AG04450 (cell line): ENCODE results near the gene RAB31. TPM values are rescaled to one million over a fixed set of nuclear protein-coding genes. Genes with fewer than 3 reads are reported as not detected.

Source experiments
- CTCF ChIA-PET: fragments of 300-600, 350-600 bp; formaldehyde crosslinking; extraction: SDS; loops from one replicate; lab custom pipeline; 2022; ENCODE audit warnings: antibody characterized with exemption, inconsistent platforms; lab: Charles Lee
- POLR2A ChIA-PET: fragments of 350-600 bp; formaldehyde crosslinking; extraction: SDS; loops from one replicate; lab custom pipeline; 2021; ENCODE audit warnings: antibody characterized with exemption, inconsistent platforms; lab: Yijun Ruan, JAX
- DNase-seq: peaks from one replicate; pipeline ENCODE4 v3.0.0-alpha.2; 2011; ENCODE audit warnings: low read depth, low spot score
- H3K27ac ChIP-seq: one replicate; pipeline ENCODE4 v1.5.1; 2012; ENCODE audit warnings: low read depth, low read length, control low read depth
- H3K27me3 ChIP-seq: one replicate; pipeline ENCODE4 v1.6.0; 2012; ENCODE audit warnings: low read length; ENCODE audit not compliant: control insufficient read depth, insufficient read depth
- H3K4me3 ChIP-seq: 2 replicates; pipeline ENCODE4 v1.5.1; 2011; ENCODE audit warnings: mild to moderate bottlenecking, low read depth, low read length, control low read depth
- H3K9me3 ChIP-seq: 2 replicates; pipeline ENCODE4 v1.5.1; 2012; ENCODE audit warnings: low read length; ENCODE audit not compliant: control insufficient read depth, insufficient read depth
- polyA plus RNA-seq: library from polyadenylated mRNA; depleted of rRNA; stranded (reverse); fragments of >200 nt; gene quantifications from 2 replicates; pipeline ENCODE4 v1.2.3, GENCODE V29; 2011
- TF ChIP-seq, protein P1 (sequence below): IDR thresholded peaks from 2 replicates; pipeline ENCODE4 v1.5.1; 2011; ENCODE audit warnings: low read depth, low read length, control low read depth, inconsistent platforms

RAB31 gene
- polyA plus RNA-seq, 1 experiment, result 43.7 TPM

DNA sequence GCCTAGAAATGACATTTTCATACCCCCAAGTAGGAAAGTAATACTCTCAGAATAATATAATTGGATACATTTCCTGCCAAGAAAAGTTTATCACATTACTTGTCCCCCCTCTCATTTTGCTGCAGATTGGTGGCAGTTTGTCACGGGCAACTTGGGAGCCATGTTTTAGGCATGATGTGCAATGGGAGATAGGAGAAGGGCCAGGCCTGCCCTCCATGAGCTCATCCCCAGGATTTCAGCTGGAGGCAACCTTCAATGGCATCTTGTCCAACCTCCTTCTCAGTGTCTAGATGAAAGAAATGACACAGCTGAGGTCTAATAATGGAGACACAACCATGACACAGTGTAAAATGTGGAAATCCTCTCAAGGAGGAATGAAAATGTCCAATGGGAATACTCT is 11.4 kb upstream of the RAB31 start:
- no peaks in the 10 kb centered on the region for H3K9me3 ChIP-seq
- DNase-seq, result no peak
- H3K4me3 ChIP-seq, result no peak overlapping the region
- POLR2A ChIA-PET, result no interaction called here
- H3K27ac ChIP-seq, result no peak overlapping the region
- no peaks in the 10 kb centered on the region for H3K27me3 ChIP-seq
- CTCF ChIA-PET, result no interaction called here
- TF ChIP-seq, protein P1, sequence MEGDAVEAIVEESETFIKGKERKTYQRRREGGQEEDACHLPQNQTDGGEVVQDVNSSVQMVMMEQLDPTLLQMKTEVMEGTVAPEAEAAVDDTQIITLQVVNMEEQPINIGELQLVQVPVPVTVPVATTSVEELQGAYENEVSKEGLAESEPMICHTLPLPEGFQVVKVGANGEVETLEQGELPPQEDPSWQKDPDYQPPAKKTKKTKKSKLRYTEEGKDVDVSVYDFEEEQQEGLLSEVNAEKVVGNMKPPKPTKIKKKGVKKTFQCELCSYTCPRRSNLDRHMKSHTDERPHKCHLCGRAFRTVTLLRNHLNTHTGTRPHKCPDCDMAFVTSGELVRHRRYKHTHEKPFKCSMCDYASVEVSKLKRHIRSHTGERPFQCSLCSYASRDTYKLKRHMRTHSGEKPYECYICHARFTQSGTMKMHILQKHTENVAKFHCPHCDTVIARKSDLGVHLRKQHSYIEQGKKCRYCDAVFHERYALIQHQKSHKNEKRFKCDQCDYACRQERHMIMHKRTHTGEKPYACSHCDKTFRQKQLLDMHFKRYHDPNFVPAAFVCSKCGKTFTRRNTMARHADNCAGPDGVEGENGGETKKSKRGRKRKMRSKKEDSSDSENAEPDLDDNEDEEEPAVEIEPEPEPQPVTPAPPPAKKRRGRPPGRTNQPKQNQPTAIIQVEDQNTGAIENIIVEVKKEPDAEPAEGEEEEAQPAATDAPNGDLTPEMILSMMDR, result no peak

GRCh38 chr18:9697121-9697520 is 11.0 kb upstream of the RAB31 start:
- no peaks in the 10 kb centered on the region for H3K9me3 ChIP-seq
- H3K27ac ChIP-seq, result no peak overlapping the region
- DNase-seq, result no peak
- ChIA-PET CTCF (no interaction called here), POLR2A (no interaction called here)
- TF ChIP-seq, protein P1, result no peak
- no peak overlapping the region for H3K4me3 ChIP-seq
- H3K27me3 ChIP-seq, result no peaks in the 10 kb centered on the region

- no peaks in the 10 kb centered on the region for H3K27me3 ChIP-seq
- no peak overlapping the region for H3K4me3 ChIP-seq
- POLR2A ChIA-PET, result no interaction called here
- H3K27ac ChIP-seq, result no peak overlapping the region
- CTCF ChIA-PET, result interaction anchor here (1.2 kb wide), 1 partner anchor 123 kb away, joined by 3 read pairs; no protein-coding TSS in a partner anchor
- TF ChIP-seq, protein P1, result no peak
- no peak for DNase-seq
- H3K9me3 ChIP-seq, result no peaks in the 10 kb centered on the region
Observed at GRCh38 chr18:9698497-9698896, 9.6 kb upstream of the RAB31 start.

DNA sequence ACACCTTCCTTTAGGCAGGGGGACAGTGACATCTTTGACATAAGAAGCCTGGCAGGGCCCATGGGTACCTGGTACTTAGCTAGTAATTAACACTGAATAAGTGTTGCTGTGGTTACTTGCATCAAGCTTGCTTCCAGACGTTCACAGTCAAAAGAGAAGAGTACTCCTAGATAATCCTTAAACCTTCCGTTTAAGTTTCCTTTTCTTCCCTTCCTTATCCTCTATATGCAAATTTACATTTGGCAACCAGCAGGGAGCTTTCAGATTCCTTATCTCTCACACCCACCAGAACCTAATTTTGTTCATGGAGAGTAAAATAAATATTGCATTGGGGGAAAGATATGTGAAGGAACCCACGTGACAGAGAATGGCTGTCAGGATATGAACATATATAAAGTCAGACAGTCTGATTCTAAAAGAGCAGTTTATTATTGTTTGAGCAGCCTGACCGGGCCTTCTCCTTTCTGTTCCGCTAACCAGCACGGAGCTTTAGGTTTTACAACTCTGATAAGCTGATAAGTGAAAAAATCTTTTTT is 7.8 kb upstream of the RAB31 start:
- ChIA-PET POLR2A (interaction anchor here (0.7 to 1.0 kb wide), 3 partner anchors 132 to 723 kb away, joined by 3 to 6 read pairs (median 3); no protein-coding TSS in a partner anchor), CTCF (interaction anchor here (0.6 to 0.9 kb wide), 5 partner anchors 8 to 131 kb away, joined by 3 to 5 read pairs (median 4); no protein-coding TSS in a partner anchor)
- no peaks in the 10 kb centered on the region for H3K9me3 ChIP-seq
- TF ChIP-seq, protein P1, result no peak
- H3K27ac ChIP-seq, result no peak overlapping the region
- H3K27me3 ChIP-seq, result no peaks in the 10 kb centered on the region
- no peak for DNase-seq
- H3K4me3 ChIP-seq, result no peak overlapping the region

DNA sequence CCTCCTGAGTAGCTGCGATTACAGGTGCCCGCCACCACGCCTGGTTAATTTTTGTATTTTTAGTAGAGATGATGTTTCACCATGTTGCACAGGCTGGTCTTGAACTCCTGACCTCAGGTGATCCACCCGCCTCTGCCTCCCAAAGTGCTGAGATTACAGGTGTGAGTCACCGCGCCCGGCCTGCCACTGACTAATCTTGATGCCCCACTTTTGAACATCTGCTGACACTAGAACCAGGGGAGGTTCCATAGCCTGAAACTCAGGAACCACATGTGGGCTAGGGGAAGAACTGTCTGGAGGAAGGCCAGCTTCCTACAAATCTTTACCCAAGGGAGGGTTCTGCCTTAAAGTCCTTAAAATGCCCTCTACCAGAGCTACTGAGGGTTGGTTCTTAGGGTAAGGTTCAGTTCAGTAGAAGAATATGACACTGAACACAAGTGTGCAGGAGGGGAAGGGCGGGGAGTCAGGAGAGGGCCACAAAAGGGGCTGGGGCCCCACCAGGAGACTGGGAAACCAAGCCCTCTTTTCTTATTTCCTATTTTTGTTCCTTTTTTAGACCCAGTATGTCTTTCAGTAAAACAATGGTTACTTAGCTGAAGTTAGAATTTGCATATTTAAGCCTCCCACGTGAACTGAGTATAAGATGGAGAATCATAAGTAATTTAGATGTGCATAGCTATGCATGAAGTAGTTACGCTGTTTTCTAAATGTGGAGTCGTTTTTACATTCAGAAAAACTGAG is 6.3 kb upstream of the RAB31 start:
- no peak overlapping the region for H3K27ac ChIP-seq
- no peak overlapping the region for H3K4me3 ChIP-seq
- DNase-seq, result no peak
- CTCF ChIA-PET, result no interaction called here
- no peaks in the 10 kb centered on the region for H3K9me3 ChIP-seq
- POLR2A ChIA-PET, result no interaction called here
- no peaks in the 10 kb centered on the region for H3K27me3 ChIP-seq
- TF ChIP-seq, protein P1, result no peak
